ENCODE measurements around the gene SMAD1. TPM values are rescaled to one million over a fixed set of nuclear protein-coding genes. Genes with fewer than 3 reads are reported as not detected.

Gene SMAD1
- polyA plus RNA-seq, 1 of the 3 experiments (the other 2 are of a cell fraction): 46.0 TPM

DNA sequence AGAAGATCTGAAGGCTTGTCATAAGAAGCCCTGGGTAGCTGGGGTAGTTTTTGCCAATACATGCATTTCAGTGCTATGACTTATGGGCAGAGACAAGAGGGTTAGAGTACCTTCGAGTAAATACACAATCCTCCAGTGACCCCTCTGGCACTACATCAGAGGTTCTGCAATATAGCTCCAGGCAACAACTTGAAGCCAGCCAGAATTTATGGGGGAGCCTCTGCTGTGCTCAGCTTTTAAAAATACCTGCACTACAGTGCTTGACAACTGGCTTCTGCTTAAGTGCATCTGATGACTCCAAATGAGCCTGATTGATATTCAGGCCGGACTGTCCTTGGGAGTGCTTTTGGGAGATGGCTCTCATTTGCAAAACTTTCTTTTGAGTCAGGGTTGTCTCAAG, 44.9 kb upstream of the SMAD1 start:
- Histone ChIP-seq H3K9me3 (no peaks in the 10 kb centered on the region), H4K20me1 (ENCODE audit: insufficient read depth) (no peaks in the 10 kb centered on the region), H3K9me2 (no peaks in the 10 kb centered on the region), H3K9ac (no peak overlapping the region), H3K36me3 (replicated peaks in 1 of 2; ENCODE audit: control insufficient read depth in 1 of 2, insufficient read depth in 2 of 2, low read length in 1 of 2) (no peaks in the 10 kb centered on the region), H3K79me2 (ENCODE audit: insufficient read depth) (no peaks in the 10 kb centered on the region), H3F3A (replicated peaks; ENCODE audit: insufficient read depth) (no peaks in the 10 kb centered on the region), H2AFZ (ENCODE audit: low read depth) (no peak overlapping the region), H3K4me2 (no peak overlapping the region), H3K27me3 (ENCODE audit: insufficient read depth) (no peaks in the 10 kb centered on the region), H3K27ac (ENCODE audit: low read depth in 2 of 2, low read length in 1 of 2) (no peak overlapping the region), H3K4me1 (ENCODE audit: control insufficient read depth in 1 of 2, insufficient read depth in 2 of 2, low read depth in 1 of 2, low read length in 1 of 2) (no peaks in the 10 kb centered on the region), H3K4me3 (ENCODE audit: low read depth in 2 of 2, low read length in 1 of 2) (no peak overlapping the region)
- CTCF ChIA-PET: no interaction called here
- no peak for DNase-seq
- POLR2A ChIA-PET: no interaction called here
- 46% methylated on average over 2 of the region's 2 CpGs for WGBS (ENCODE audit: low lambda C conversion rate)
- TF ChIP-seq, protein P1, sequence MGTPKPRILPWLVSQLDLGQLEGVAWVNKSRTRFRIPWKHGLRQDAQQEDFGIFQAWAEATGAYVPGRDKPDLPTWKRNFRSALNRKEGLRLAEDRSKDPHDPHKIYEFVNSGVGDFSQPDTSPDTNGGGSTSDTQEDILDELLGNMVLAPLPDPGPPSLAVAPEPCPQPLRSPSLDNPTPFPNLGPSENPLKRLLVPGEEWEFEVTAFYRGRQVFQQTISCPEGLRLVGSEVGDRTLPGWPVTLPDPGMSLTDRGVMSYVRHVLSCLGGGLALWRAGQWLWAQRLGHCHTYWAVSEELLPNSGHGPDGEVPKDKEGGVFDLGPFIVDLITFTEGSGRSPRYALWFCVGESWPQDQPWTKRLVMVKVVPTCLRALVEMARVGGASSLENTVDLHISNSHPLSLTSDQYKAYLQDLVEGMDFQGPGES (IDR thresholded peaks at IDR 0.05; ENCODE audit: low read depth, low read length): no peak
- TF ChIP-seq MEF2A (IDR thresholded peaks at IDR 0.05; ENCODE audit: borderline replicate concordance, low read depth) (no peak), SIN3A (IDR thresholded peaks at IDR 0.05; ENCODE audit: borderline replicate concordance, low read depth, low read length) (no peak), POLR2AphosphoS5 (IDR thresholded peaks at IDR 0.05; ENCODE audit: low read depth, low read length) (no peak), GATA2 (CRISPR knock-in tag; IDR thresholded peaks at IDR 0.05) (no peak), NFIC (IDR thresholded peaks at IDR 0.05; ENCODE audit: borderline replicate concordance) (no peak), FOXM1 (IDR thresholded peaks at IDR 0.05; ENCODE audit: low read depth) (no peak), TAF1 (IDR thresholded peaks at IDR 0.05; ENCODE audit: borderline replicate concordance, low read depth, low read length) (no peak), EZH2phosphoT487 (IDR thresholded peaks at IDR 0.05; ENCODE audit: borderline replicate concordance, low read depth) (no peak), SMC3 (IDR thresholded peaks at IDR 0.05; ENCODE audit: low read depth, low read length) (no peak), RAD21 (IDR thresholded peaks at IDR 0.05; ENCODE audit: low read length) (no peak)
- TF ChIP-seq, protein P2, sequence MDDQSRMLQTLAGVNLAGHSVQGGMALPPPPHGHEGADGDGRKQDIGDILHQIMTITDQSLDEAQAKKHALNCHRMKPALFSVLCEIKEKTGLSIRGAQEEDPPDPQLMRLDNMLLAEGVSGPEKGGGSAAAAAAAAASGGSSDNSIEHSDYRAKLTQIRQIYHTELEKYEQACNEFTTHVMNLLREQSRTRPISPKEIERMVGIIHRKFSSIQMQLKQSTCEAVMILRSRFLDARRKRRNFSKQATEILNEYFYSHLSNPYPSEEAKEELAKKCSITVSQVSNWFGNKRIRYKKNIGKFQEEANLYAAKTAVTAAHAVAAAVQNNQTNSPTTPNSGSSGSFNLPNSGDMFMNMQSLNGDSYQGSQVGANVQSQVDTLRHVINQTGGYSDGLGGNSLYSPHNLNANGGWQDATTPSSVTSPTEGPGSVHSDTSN (IDR thresholded peaks at IDR 0.05): no peak
- TF ChIP-seq, protein P3, sequence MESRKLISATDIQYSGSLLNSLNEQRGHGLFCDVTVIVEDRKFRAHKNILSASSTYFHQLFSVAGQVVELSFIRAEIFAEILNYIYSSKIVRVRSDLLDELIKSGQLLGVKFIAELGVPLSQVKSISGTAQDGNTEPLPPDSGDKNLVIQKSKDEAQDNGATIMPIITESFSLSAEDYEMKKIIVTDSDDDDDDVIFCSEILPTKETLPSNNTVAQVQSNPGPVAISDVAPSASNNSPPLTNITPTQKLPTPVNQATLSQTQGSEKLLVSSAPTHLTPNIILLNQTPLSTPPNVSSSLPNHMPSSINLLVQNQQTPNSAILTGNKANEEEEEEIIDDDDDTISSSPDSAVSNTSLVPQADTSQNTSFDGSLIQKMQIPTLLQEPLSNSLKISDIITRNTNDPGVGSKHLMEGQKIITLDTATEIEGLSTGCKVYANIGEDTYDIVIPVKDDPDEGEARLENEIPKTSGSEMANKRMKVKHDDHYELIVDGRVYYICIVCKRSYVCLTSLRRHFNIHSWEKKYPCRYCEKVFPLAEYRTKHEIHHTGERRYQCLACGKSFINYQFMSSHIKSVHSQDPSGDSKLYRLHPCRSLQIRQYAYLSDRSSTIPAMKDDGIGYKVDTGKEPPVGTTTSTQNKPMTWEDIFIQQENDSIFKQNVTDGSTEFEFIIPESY (IDR thresholded peaks at IDR 0.05; ENCODE audit: borderline replicate concordance, low read depth): no peak
- TF ChIP-seq, protein P4, sequence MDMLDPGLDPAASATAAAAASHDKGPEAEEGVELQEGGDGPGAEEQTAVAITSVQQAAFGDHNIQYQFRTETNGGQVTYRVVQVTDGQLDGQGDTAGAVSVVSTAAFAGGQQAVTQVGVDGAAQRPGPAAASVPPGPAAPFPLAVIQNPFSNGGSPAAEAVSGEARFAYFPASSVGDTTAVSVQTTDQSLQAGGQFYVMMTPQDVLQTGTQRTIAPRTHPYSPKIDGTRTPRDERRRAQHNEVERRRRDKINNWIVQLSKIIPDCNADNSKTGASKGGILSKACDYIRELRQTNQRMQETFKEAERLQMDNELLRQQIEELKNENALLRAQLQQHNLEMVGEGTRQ (IDR thresholded peaks at IDR 0.05; ENCODE audit: borderline replicate concordance, low read depth, low read length): no peak

Data from SK-N-SH (cell line).